TTC549 (cell line): ENCODE measurements around the gene NPFF.
"Not testable (repeated sequence)": the region's sequence is repeated elsewhere in the genome, so short reads cannot be mapped to it uniquely, and the experiment has no call there.

Experiments
- FAIRE-seq: peaks from 2 replicates; lab custom pipeline; 2012; peaks lifted over from hg19 to GRCh38; lab: Jason Lieb, UNC

The NPFF gene

DNA sequence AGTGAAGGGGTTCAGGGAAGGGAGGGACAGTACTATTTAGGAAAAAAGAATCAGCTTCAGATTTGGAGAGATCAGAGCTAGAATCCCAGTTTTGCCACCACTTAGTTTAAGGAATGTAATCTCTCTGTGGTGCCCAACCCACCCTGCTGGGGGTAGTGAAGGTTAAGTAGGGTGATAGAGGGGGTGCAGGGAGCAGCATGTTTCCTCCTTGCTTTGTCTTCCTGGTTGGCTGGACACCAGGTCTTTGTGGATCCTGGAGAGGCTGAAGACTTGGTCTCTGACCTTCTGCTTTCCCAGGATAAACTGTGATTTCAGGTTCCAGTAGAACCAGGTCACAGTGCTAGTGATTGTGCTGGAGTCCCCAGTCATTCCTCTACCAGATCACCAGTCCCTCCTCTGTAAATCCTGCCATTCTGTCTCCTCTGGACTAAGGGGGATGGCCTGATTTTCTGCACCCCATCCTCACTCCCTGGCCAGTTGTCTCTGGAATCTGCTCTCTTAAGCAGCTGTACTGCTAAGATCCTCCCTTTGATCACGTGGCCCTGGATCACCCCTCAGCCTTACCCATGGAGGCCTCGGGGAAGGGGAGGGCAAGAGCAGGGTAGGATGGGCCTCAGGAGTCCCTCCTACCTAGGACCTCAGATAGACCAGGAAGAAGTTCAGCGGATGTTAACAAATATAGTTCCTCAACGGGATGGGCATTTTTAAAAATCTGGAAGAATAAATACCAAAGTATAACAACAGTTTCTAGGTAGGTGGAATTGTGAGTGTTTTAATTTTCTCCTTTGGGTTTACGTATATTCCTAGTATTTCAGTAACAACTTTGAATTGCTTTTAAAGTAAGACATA is 11.2 kb downstream of the NPFF start:
- FAIRE-seq = no peak

DNA sequence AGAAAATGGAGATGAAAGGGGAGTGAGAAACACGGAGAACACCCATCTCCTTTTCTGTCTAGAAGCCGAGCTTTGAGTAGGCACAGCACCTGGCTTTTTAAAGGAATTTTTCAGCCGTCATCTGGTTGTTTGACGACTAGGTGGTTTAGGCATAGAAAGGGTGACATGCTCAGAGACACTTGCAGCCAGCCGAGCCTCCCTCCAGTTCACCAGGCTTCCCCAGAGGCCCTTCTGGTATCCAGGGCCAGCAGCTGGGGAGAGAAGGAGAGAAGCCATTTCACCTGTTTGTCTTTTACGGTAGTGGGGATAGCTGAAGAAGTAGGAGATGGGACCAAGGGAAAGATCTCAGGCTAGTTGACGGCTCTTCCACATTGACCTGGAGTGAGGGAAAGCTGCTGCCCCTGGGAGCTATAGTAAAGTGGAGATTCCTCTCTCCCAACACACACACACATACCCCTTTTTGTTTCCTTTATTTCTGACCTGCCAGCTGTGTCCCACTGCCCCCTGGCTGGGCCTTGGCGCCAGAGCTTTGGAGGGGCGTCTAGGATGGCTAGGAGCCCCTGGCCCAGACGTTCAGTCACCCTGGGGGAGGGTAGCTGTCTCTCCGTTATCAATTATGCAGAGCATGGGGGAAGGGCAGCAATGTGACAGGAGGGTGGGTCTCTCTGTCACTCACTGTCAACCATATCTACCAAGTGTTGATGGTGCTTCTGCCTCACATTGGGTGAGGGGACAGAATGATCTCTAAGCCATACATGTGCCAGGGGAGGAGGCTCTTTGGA is 13.5 kb downstream of the NPFF start:
- no peak for FAIRE-seq

DNA sequence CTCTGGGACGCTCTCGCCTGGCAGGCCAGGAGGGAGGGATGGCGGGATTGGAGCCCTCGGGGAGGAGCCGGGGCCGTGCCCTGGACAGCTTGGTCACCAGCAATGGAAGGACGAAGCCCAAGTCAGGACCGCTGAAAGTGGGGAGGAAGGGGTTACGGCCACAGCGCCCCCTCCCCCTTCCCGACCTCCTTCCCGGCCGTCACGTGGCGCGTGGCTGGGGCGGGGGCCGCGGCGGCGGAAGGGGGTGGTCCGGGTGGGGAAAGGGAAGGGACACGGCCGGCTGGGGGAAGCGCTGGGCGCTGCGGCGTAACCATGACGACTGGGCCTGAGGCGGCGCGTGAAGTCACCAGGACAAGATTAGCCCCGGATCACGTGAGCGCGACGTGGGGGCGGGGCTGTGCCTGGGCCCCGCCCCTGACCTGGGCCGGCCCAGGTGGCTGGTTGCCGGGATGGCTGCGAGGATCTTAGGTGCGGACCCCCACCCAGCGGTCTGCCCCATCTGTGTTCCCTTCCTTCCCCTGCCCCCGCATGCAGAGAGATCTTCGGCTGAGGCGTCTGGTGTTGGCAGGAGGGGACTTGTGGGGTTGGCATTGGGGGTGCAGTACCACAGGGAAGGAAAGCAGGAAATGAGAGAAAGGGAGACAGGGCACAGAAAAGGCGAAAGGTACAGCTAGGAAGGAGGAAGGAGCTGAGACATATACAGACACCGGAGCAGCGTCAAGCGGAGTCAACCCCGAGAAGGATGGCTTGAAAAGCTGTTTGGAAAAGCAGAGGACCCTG is 14.3 kb downstream of the NPFF start:
- no peak for FAIRE-seq

- FAIRE-seq = no peak
Observed at GRCh38 chr12:53492188-53492587, 15.1 kb downstream of the NPFF start.

DNA sequence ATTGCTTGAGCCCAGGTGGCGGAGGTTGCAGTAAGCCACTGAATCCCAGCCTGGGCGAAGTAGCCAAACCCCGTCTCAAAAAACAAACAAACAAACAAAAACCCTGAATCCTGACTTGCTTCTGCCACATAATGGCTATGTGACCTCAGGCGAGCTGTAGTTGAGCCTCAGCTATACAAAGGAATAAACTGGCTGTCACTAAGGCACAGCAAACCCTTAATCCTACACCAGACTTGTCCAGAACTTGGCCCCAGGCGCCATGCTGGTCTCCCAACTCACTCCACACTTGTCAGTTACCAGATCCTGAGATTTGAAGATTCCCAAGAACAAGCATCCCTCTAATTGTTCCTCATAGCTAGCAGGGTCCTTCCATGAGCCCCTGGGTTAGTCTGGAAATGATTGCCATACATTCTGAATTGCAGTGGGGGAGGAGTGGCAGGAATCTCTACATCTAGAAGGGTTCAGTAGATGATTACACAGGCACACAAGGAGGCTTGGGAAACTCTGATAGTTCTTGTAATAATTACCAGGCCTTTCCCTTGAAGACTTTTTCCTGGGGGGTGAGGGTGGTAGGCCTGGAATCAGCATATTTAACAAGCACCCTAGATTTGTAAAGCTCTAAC is 17.9 kb downstream of the NPFF start:
- FAIRE-seq = no peak

DNA sequence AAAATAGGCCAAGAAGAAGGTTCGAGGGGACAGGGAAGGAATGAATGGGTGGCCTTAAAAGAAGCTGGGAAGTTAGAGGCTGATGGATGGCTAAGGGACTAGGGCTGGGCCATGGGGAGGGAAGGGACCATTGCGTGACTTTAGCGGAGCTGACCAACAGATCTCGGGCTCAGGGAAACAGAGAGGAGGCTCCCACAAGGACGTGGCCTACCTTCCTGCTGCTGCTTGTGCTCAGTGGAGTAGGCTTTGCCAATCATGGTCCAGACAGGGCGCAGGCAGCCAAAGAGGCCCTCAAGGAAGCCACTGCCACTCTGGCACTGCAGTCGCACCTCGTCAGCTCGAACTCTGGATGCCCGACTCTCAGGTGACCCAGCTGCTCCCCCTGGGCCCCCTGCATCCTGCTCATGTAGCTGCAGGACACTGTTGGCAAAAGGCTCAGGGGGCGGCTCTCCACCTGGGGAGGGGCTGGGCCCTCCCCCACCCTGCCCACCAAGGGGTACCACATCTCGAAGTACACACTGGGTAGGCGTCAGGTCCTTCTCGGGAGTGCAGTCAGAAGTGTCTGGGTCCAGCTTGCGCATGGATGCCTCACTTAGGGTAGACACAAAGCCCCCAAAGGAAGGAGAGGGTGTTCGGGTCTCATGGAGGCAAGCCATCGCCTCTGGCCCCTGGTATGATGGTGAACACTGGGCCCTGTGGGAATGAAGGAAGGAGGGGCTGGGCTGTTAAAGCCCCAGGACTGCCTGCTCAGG is 20.4 kb downstream of the NPFF start:
- FAIRE-seq = no peak

- FAIRE-seq = no peak
Observed at GRCh38 chr12:53485955-53486735, 21.1 kb downstream of the NPFF start.

DNA sequence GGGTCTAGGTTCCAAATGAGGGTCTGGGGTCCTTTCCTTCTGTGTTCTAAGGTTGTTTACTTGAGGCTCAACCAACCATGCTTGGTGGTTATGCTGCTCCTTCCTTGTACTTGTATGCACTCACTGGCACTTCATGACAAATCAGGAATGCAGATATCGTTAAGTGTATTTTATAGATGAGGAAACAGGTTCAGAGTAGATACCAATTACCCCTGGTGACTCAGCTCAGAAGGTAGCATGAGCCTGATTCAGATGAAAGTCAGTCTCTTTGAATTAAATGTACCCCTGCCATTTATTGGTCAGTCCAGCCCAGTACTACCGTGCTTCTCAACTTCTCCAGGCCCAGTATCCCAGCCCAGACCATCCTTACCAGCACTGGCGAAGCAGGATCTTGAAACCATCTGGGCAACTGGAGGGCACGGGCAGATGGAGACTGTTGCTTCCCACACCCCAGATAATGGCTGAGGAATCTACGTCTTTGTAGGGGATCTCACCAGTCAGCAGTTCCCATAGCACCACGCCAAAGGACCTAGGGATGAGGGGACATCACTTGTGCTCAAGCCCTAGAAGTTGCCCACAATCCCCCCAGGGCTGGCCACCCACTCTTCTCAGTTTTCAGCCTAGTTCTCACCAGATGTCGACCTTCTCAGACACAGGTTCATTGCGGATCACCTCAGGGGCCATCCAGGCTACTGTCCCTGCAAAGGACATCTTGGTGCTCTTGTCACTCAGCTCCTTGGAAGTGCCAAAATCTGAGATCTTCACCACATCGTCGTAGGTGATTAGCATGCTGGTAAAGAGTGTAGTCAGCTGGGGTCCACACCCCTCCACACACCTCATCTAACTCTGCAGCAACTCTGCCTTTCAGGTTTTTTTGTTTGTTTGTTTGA is 22.4 kb downstream of the NPFF start:
- no peak for FAIRE-seq

- FAIRE-seq = no peak
Observed at GRCh38 chr12:53483979-53484377, 23.3 kb downstream of the NPFF start.

- FAIRE-seq = no peak
Observed at GRCh38 chr12:53483225-53483978, 23.9 kb downstream of the NPFF start.

GRCh38 chr12:53482626-53483168 is 24.6 kb downstream of the NPFF start:
- FAIRE-seq = no peak

GRCh38 chr12:53481939-53482586 is 25.2 kb downstream of the NPFF start:
- FAIRE-seq = no peak

DNA sequence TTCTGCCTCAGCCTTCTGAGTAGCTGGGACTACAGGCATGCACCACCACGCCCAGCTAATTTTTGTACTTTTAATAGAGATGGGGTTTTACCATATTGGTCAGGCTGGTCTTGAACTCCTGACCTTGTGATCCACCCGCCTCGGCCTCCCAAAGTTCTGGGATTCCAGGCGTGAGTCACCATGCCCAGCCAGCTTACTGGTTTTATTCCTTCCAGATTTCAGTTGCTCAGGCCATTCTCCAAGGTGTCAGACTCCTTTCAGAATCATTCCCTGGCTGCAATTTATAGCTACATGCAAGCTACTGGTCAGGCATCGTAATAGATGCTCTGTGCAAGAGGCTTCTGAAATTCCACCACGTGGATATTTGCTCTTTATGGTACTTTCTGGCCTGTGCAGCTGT is 25.8 kb downstream of the NPFF start:
- FAIRE-seq = not testable (repeated sequence)

GRCh38 chr12:53480491-53481442 is 26.5 kb downstream of the NPFF start:
- no peak for FAIRE-seq

DNA sequence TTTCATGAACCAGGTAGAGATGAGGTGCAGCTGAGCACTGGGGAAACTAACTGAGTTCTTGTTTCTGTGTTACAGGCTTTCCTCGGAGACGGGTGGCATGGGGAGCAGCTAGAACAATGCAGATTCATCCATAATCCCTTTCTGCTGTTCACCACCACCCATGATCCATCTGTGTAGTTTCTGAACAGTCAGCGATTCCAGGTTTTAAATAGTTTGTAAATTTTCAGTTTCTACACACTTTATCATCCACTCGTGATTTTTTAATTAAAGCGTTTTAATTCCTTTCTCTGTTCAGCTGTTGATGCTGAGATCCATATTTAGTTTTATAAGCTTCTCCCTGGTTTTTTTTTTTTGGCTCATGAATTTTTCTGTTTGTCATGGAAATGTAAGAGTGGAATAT is 28.0 kb downstream of the NPFF start:
- no peak for FAIRE-seq

DNA sequence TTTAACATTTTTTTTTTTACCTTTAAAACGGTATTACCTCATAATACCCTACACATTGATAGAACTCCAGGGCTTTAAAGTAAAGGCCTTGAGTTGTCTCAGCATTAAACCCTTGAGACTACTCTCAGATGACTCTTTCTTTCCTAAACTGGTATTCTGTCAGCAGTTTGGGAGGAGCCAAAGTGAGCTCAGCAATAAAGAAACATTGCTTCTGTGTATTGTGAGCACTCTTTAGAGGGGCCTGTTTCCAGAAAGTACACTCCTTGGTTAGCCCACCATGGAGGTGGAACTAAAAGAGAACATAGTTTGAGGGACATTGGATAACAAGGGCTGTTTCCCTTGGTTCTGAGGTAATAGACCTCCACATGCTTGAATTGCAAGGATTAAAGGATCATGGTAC is 28.4 kb downstream of the NPFF start:
- FAIRE-seq = no peak

- FAIRE-seq = no peak
Observed at GRCh38 chr12:53476769-53477209, 30.5 kb downstream of the NPFF start.
